Stromal cell of bone marrow (primary cell): Measurements from ENCODE around the gene TAF6L.
"Not testable (repeated sequence)": the region's sequence is repeated elsewhere in the genome, so short reads cannot be mapped to it uniquely, and the experiment has no call there.

Source experiments
- DNase-seq: peaks from one replicate; pipeline ENCODE4 v3.0.0-alpha.2; 2012; ENCODE audit warnings: low read depth

The TAF6L gene

GRCh38 chr11:62757846-62758788, 13.1 kb upstream of the TAF6L start:
- no peak for DNase-seq

- not testable (repeated sequence) for DNase-seq
Observed at GRCh38 chr11:62760867-62761227, 10.3 kb upstream of the TAF6L start.

GRCh38 chr11:62770778-62771143, 435 bp upstream of the TAF6L start:
- no peak for DNase-seq

- DNase-seq: no peak
Observed at GRCh38 chr11:62774407-62774806, 3.2 kb downstream of the TAF6L start.

- no peak for DNase-seq
Observed at GRCh38 chr11:62775646-62776045, 4.5 kb downstream of the TAF6L start.

GRCh38 chr11:62777389-62777788, 6.2 kb downstream of the TAF6L start:
- DNase-seq: no peak

- DNase-seq: no peak
Observed at GRCh38 chr11:62778441-62778840, 7.2 kb downstream of the TAF6L start.

- DNase-seq: no peak
Observed at GRCh38 chr11:62782753-62783152, 11.6 kb downstream of the TAF6L start.

- peak; percentile 67 for DNase-seq
Observed at GRCh38 chr11:62786318-62787004, 15.3 kb downstream of the TAF6L start.

- DNase-seq: peak; percentile 96
Observed at GRCh38 chr11:62787005-62787759, 16.0 kb downstream of the TAF6L start, which contains the start of gene TMEM179B. Gene TMEM179B (plus strand): TSS chr11:62787402. CDS start chr11:62787432, 30 bp downstream.

- no peak for DNase-seq
Observed at GRCh38 chr11:62788991-62789390, 17.8 kb downstream of the TAF6L start.

GRCh38 chr11:62789576-62789975, 18.4 kb downstream of the TAF6L start:
- no peak for DNase-seq

GRCh38 chr11:62791501-62792201, 20.5 kb downstream of the TAF6L start, which contains the start of gene TMEM223:
Gene TMEM223 (minus strand): TSS chr11:62792006. CDS start chr11:62791994, 12 bp downstream.
- DNase-seq: peak; percentile 70

- no peak for DNase-seq
Observed at GRCh38 chr11:62792202-62792575, 21.0 kb downstream of the TAF6L start.

- DNase-seq: no peak
Observed at GRCh38 chr11:62794201-62794775, 23.1 kb downstream of the TAF6L start.

- DNase-seq: no peak
Observed at GRCh38 chr11:62796281-62796680, 25.1 kb downstream of the TAF6L start.

GRCh38 chr11:62799486-62799885, 28.3 kb downstream of the TAF6L start:
- DNase-seq: no peak

GRCh38 chr11:62801071-62801470, 29.9 kb downstream of the TAF6L start:
- DNase-seq: no peak

- DNase-seq: no peak
Observed at GRCh38 chr11:62804310-62805075, 33.3 kb downstream of the TAF6L start.

- DNase-seq: peak; percentile 76
Observed at GRCh38 chr11:62805076-62805892, 34.1 kb downstream of the TAF6L start, which contains the start of gene NXF1. Gene NXF1 (minus strand): TSS chr11:62805440. CDS start chr11:62805356, 84 bp downstream.
